GM06990 (cell line): ENCODE results near the gene KRTAP10-2.
"Not testable (repeated sequence)": the region's sequence is repeated elsewhere in the genome, so short reads cannot be mapped to it uniquely, and the experiment has no call there.

Source experiments
- DNase-seq: peaks from one replicate; pipeline ENCODE4 v3.0.0-alpha.2; 2011; ENCODE audit not compliant: insufficient read length; ENCODE audit errors: extremely low read depth
- H3K27me3 ChIP-seq: replicated peaks from 2 replicates; pipeline ENCODE4 v1.6.0; 2011; ENCODE audit warnings: low read length; ENCODE audit not compliant: control insufficient read depth, insufficient read depth
- H3K36me3 ChIP-seq: 2 replicates; pipeline ENCODE4 v1.5.1; 2011; ENCODE audit warnings: low read length; ENCODE audit not compliant: control insufficient read depth, insufficient read depth
- H3K4me3 ChIP-seq: replicated peaks from 2 replicates; pipeline ENCODE4 v1.5.1; 2011; ENCODE audit warnings: low read depth, mild to moderate bottlenecking, control low read depth, low read length
- TF ChIP-seq, protein P1 (sequence below): IDR thresholded peaks from 2 replicates; pipeline ENCODE4 v1.5.1; 2011; ENCODE audit warnings: low read length, control low read depth, mild to moderate bottlenecking, inconsistent platforms; ENCODE audit not compliant: insufficient read depth, poor library complexity, severe bottlenecking

KRTAP10-2 gene

DNA sequence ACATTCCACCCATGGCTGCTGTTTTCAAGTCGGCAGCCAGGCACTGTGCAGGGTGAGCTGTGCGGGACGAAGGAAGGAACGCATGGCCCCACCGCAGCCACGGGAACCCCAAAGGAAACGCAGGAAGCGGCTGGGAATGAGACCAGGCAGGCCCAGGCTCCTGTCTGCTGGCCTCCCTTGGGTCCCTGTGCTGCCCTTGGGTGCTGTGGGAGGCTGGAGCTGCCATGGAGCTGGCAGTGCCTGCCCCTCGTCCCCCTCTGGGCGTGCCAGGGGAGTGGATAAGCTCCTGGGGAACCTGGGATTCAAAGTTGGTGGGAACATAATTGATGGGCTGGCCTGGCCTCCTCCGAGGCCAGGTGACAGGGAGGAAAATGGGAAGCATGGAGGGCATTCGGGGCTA, 17.0 kb upstream of the KRTAP10-2 start:
- Histone ChIP-seq H3K27me3 (no peaks in the 10 kb centered on the region), H3K36me3 (no peaks in the 10 kb centered on the region), H3K4me3 (no peak overlapping the region)
- TF ChIP-seq, protein P1, sequence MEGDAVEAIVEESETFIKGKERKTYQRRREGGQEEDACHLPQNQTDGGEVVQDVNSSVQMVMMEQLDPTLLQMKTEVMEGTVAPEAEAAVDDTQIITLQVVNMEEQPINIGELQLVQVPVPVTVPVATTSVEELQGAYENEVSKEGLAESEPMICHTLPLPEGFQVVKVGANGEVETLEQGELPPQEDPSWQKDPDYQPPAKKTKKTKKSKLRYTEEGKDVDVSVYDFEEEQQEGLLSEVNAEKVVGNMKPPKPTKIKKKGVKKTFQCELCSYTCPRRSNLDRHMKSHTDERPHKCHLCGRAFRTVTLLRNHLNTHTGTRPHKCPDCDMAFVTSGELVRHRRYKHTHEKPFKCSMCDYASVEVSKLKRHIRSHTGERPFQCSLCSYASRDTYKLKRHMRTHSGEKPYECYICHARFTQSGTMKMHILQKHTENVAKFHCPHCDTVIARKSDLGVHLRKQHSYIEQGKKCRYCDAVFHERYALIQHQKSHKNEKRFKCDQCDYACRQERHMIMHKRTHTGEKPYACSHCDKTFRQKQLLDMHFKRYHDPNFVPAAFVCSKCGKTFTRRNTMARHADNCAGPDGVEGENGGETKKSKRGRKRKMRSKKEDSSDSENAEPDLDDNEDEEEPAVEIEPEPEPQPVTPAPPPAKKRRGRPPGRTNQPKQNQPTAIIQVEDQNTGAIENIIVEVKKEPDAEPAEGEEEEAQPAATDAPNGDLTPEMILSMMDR, result no peak
- DNase-seq, result no peak

DNA sequence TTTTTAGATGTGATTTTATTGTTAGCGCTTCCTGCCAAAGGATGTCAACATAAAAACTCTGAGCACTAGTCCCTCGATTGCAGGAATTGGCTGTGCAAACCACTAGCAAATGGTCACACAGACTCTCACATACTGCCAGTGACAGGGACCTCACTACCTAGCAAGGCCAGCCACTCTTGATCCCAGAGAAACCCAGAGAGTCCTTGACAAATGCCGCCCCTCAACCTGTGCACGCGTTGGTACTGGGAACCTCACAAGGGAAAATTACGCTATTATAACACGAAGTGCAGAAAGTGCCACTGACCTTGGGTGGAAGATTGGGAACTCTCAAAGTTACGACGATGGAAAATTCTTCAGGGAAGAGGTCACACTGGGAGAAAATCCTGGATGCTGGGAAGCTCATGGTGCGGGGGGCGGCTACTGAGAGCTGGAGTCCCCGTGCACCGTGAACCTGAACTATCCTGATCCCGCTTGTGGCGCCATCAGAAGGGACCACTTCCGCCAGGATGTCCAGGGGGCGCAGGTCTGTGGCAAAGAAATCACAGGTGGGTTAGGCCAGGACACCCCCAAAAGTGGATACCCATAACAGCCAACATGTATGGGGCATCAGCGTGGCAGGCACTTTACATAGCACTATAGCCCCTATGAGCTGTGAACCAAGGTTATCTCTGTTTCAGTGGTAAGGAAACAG, 16.3 kb upstream of the KRTAP10-2 start:
- Histone ChIP-seq H3K27me3 (no peaks in the 10 kb centered on the region), H3K4me3 (no peak overlapping the region), H3K36me3 (no peaks in the 10 kb centered on the region)
- TF ChIP-seq, protein P1, result no peak
- no peak for DNase-seq

DNA sequence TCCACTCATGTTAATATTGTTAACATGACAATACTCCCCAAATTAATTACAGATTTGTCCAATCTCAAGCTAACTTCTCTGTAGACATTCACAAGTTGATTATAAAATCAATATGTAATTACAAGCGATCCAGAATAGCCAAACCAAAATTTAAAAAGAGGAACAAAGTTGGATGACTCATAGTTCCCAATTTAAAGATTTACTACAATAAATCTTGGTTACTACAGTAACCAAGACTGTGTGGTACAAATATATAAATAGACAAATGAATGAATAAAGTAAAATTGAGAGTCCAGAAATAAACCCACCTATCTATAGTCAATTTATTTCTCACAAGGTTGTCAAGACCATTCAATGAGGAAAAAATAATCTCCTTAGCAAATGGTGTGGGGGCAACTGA, 15.1 kb upstream of the KRTAP10-2 start:
- H3K27me3 ChIP-seq, result no peaks in the 10 kb centered on the region
- TF ChIP-seq, protein P1, result no peak
- no peak overlapping the region for H3K4me3 ChIP-seq
- no peak for DNase-seq
- H3K36me3 ChIP-seq, result no peaks in the 10 kb centered on the region

DNA sequence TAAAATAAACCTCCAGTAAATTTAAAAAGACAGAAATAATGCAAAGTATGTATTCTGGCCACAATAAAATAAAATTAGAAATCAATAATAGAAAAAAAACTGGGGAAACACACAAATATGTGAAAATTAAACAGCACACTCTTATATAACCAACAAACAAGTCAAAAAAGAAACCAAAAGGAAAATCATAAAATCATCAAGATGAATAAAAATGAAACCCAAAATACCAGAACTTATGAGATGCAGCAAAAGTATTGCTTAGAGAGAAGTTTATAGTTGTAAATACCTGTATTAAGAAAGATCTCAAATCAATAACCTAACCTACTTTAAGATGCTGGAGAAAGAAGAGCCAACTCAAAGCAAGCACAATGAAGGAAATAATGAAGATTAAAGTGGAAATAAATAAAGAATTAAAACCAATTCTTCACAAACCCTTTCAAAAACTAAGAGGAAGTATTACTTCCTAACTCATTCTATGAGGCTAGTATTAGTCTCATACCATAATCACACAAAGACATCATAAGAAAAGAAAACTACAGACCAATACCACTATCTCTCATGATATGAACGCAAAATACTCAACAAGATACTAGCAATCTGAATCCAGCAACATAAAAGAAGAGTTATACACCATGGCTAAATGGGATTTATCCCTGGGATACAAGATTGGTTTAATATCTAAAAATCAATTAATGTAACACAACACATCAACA, 13.7 kb upstream of the KRTAP10-2 start:
- Histone ChIP-seq H3K27me3 (no peaks in the 10 kb centered on the region), H3K36me3 (no peaks in the 10 kb centered on the region), H3K4me3 (no peak overlapping the region)
- TF ChIP-seq, protein P1, result no peak
- DNase-seq, result no peak

- Histone ChIP-seq H3K4me3 (no peak overlapping the region), H3K36me3 (no peaks in the 10 kb centered on the region), H3K27me3 (no peaks in the 10 kb centered on the region)
- TF ChIP-seq, protein P1, result no peak
- DNase-seq, result no peak
Observed at GRCh38 chr21:44564099-44564498, 12.8 kb upstream of the KRTAP10-2 start.

DNA sequence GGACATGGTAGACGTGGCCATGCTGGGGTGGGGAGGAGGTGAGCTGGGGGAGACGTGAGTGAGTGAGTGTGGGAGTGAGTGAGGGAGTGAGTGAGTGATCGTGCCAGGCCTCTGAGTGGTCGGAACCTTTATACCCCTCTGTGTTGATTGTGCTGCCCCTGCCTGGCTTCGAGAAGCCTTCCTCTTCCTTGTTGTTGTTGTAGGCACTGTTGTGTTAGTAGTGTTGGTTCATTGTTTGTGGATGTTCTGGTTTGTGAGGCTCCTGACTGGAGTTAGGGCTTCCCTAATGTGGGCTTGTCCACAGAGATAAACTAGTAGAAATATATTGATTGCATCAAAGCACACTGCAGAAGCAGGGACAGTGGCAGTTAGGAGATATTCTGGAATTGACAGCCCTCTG, 7.4 kb upstream of the KRTAP10-2 start, which contains the start of gene KRTAP10-3:
TSS of gene KRTAP10-3 (minus strand) at position 101 of the 400 bp plus-strand sequence. CDS start at position 21, 80 bp downstream.
- TF ChIP-seq, protein P1, result no peak
- H3K4me3 ChIP-seq, result no peak within 1 kb of the TSS
- no peak for DNase-seq
- no peaks in the 10 kb centered on the region for H3K27me3 ChIP-seq
- H3K36me3 ChIP-seq, result no peaks in the 10 kb centered on the region

- H3K4me3 ChIP-seq, H3K27me3 ChIP-seq, H3K36me3 ChIP-seq, DNase-seq: not testable (repeated sequence)
Observed at GRCh38 chr21:44558329-44558675, 7.0 kb upstream of the KRTAP10-2 start.
